Central memory CD8-positive, alpha-beta T cell (primary cell): ENCODE data around the gene MED13L.

ENCODE experiments used
- ATAC-seq: fragments of 150-1000 bp; cut with Tn5 transposase; replicated peaks from 2 replicates; pipeline ENCODE4 v1.10.0; 2022; ENCODE audit warnings: mild to moderate bottlenecking, moderate FRiP score, moderate number of reproducible peaks; ENCODE audit not compliant: poor library complexity, severe bottlenecking; ENCODE audit errors: extremely low read depth
- DNase-seq, 2 donors: peaks; one replicate each; pipeline ENCODE4 v3.0.0; 2021; ENCODE audit warnings: low spot score in 2 of 2
- H3K27ac Mint-ChIP-seq: one replicate; pipeline ENCODE4 v1.8.0; 2022; ENCODE audit warnings: low read depth, mild to moderate bottlenecking, moderate library complexity, mixed read lengths
- H3K27me3 Mint-ChIP-seq: one replicate; pipeline ENCODE4 v1.8.0; 2022; ENCODE audit warnings: mixed read lengths
- H3K36me3 Mint-ChIP-seq: one replicate; pipeline ENCODE4 v1.8.0; 2022; ENCODE audit warnings: mild to moderate bottlenecking, moderate library complexity, mixed read lengths; ENCODE audit not compliant: insufficient read depth
- H3K4me1 Mint-ChIP-seq: one replicate; pipeline ENCODE4 v1.8.0; 2022; ENCODE audit warnings: mixed read lengths
- H3K4me3 Mint-ChIP-seq: one replicate; pipeline ENCODE4 v1.8.0; 2022; ENCODE audit warnings: mild to moderate bottlenecking, moderate library complexity, mixed read lengths
- H3K9me3 Mint-ChIP-seq: one replicate; pipeline ENCODE4 v1.8.0; 2022; ENCODE audit warnings: mixed read lengths

MED13L gene

GRCh38 chr12:116060764-116061163 is 216.7 kb downstream of the MED13L start:
- peak overlapping the region; percentile 51 for H3K4me3 Mint-ChIP-seq
- H3K27ac Mint-ChIP-seq = peak overlapping the region; percentile 71
- no peak for DNase-seq
- H3K27me3 Mint-ChIP-seq = no peaks in the 10 kb centered on the region
- peaks cover 25% of the 10 kb centered on the region for H3K4me1 Mint-ChIP-seq
- peak; percentile 84 for ATAC-seq
- peaks cover 6% of the 10 kb centered on the region for H3K36me3 Mint-ChIP-seq
- H3K9me3 Mint-ChIP-seq = no peaks in the 10 kb centered on the region

DNA sequence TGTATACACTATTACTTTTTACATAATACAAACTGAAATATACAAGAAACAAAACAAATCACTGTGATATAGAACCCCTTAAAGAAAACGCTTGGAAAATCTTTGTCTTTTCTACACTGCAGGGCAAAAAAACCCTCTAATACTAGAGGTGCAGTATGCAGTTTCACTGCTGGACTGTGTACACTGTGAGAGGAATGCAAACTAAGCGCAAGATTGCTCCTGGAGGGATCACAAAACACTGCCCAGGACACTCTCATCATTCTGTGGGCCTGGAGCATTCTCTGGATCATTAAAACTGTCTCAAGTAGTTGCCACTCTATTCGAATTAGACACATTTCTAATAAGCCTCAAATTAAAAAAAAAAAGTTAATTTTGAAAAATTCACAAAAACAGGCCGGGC is 217.6 kb downstream of the MED13L start:
- peaks cover 4% of the 10 kb centered on the region for H3K36me3 Mint-ChIP-seq
- H3K27me3 Mint-ChIP-seq = no peaks in the 10 kb centered on the region
- H3K27ac Mint-ChIP-seq = no peak overlapping the region

GRCh38 chr12:116058574-116058973 is 218.9 kb downstream of the MED13L start:
- no peak overlapping the region for H3K4me3 Mint-ChIP-seq
- DNase-seq = no peak
- H3K36me3 Mint-ChIP-seq = peaks cover 4% of the 10 kb centered on the region
- no peak overlapping the region for H3K27ac Mint-ChIP-seq
- no peaks in the 10 kb centered on the region for H3K27me3 Mint-ChIP-seq
- peaks cover 41% of the 10 kb centered on the region for H3K4me1 Mint-ChIP-seq
- ATAC-seq = no peak
- H3K9me3 Mint-ChIP-seq = no peaks in the 10 kb centered on the region

More for the DNA sequence above, 217.6 kb downstream of the MED13L start:
- Mint-ChIP-seq H3K4me1 (peaks cover 29% of the 10 kb centered on the region), H3K9me3 (no peaks in the 10 kb centered on the region), H3K4me3 (no peak overlapping the region)
- no peak for ATAC-seq
- no peak for DNase-seq

DNA sequence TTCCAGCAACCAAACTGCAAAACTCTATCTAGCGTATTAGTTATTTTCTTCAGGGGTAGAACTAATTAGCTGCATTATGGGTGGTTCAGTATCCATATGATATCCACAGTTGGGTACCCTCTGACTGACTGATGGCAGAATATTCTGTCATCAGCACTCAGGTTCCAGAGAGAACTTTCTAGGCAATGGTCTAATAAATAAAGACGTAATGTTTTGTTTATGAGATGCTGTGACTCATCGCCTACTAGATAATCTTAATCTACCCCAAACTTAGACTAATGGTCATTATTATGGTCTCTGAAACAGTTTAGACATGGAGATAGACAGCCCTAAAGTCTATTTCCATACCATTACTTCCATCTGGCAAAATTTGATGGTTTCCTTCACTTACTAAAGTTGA is 220.1 kb downstream of the MED13L start:
- H3K4me1 Mint-ChIP-seq = peaks cover 41% of the 10 kb centered on the region
- H3K9me3 Mint-ChIP-seq = no peaks in the 10 kb centered on the region

DNA sequence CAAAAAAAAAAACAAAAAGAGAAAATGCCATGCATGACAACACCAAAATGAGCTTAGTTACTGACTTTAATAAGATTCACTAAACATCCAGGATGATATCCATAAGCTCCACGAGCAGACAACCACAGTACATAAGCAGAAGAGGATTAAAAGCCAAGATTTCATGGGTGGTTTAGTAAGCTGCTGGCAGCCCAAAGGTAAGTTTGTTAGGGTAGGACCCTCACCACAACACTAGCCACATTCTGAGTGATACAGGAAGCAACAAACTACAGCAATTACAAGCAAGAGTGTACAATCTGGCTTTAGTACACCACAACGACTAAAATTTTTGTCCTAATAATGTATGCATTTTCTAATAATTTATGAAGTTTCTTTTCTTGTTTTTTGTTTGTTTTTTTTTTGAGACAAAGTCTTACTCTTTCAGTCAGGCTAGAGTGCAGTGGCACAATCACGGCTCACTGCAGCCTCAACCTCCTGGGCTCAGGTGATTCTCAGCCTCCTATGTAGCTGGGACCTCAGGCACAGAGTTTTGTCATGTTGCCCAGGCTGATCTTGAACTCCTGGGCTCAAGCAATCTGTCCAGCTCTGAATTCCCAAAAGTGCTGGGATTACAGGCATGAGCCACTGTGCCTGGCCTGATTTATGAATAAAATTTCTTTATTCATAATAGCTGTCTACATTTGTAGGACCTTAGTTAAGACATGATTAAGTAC is 221.4 kb downstream of the MED13L start:
- Mint-ChIP-seq H3K27ac (no peak overlapping the region), H3K27me3 (no peaks in the 10 kb centered on the region), H3K9me3 (no peaks in the 10 kb centered on the region), H3K36me3 (peaks cover 1% of the 10 kb centered on the region), H3K4me3 (no peak overlapping the region), H3K4me1 (peaks cover 37% of the 10 kb centered on the region)
- no peak for DNase-seq
- no peak for ATAC-seq

More for the DNA sequence above, 220.1 kb downstream of the MED13L start:
- no peak for ATAC-seq
- H3K36me3 Mint-ChIP-seq = peaks cover 4% of the 10 kb centered on the region
- DNase-seq = no peak
- no peak overlapping the region for H3K4me3 Mint-ChIP-seq
- H3K27me3 Mint-ChIP-seq = no peaks in the 10 kb centered on the region
- peak overlapping the region; percentile 44 for H3K27ac Mint-ChIP-seq

- peaks cover 1% of the 10 kb centered on the region for H3K36me3 Mint-ChIP-seq
- H3K4me1 Mint-ChIP-seq = peaks cover 30% of the 10 kb centered on the region
- DNase-seq = no peak
- no peak overlapping the region for H3K27ac Mint-ChIP-seq
- H3K27me3 Mint-ChIP-seq = no peaks in the 10 kb centered on the region
- no peaks in the 10 kb centered on the region for H3K9me3 Mint-ChIP-seq
- no peak overlapping the region for H3K4me3 Mint-ChIP-seq
- no peak for ATAC-seq
Measured at GRCh38 chr12:116054280-116054679, 223.2 kb downstream of the MED13L start.

- DNase-seq (no peak), ATAC-seq (no peak)
- Mint-ChIP-seq H3K27me3 (no peaks in the 10 kb centered on the region), H3K9me3 (no peaks in the 10 kb centered on the region), H3K27ac (no peak overlapping the region), H3K4me1 (peaks cover 30% of the 10 kb centered on the region), H3K36me3 (peaks cover 1% of the 10 kb centered on the region), H3K4me3 (no peak overlapping the region)
Measured at GRCh38 chr12:116053479-116054200, 223.9 kb downstream of the MED13L start.

- Mint-ChIP-seq H3K27me3 (no peaks in the 10 kb centered on the region), H3K36me3 (peaks cover 4% of the 10 kb centered on the region), H3K9me3 (no peaks in the 10 kb centered on the region), H3K4me3 (no peak overlapping the region), H3K27ac (no peak overlapping the region), H3K4me1 (peaks cover 26% of the 10 kb centered on the region)
- ATAC-seq (no peak), DNase-seq (no peak)
Measured at GRCh38 chr12:116050275-116050674, 227.2 kb downstream of the MED13L start.

GRCh38 chr12:116048879-116049278 is 228.6 kb downstream of the MED13L start:
- H3K27me3 Mint-ChIP-seq = no peaks in the 10 kb centered on the region
- no peak overlapping the region for H3K4me3 Mint-ChIP-seq
- no peak for ATAC-seq
- peaks cover 4% of the 10 kb centered on the region for H3K36me3 Mint-ChIP-seq
- H3K27ac Mint-ChIP-seq = no peak overlapping the region
- H3K4me1 Mint-ChIP-seq = peaks cover 17% of the 10 kb centered on the region
- no peak for DNase-seq
- no peaks in the 10 kb centered on the region for H3K9me3 Mint-ChIP-seq

- ATAC-seq (no peak), DNase-seq (no peak)
- Mint-ChIP-seq H3K4me3 (no peak overlapping the region), H3K36me3 (peaks cover 7% of the 10 kb centered on the region), H3K9me3 (no peaks in the 10 kb centered on the region), H3K27me3 (no peaks in the 10 kb centered on the region), H3K4me1 (peaks cover 24% of the 10 kb centered on the region), H3K27ac (no peak overlapping the region)
Measured at GRCh38 chr12:116046039-116046438, 231.5 kb downstream of the MED13L start.

DNA sequence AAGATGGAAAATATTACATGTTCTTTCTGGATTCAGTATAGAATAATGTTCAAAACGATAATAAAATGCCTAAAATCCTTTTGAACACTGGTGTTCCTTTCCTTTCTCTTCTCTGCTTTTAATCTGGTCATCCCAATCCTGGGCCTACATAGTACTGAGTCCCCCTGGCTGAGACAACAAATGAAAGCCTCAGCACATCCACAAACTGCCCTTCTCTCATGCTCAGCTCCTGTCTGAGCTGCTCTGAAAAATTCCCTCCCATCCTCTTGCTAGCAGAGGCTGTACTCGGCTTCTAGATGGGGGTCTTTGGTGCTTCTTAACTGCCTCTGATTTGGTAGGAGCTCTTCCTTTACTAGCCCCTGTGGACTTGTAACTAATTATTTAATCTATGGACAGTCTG is 232.3 kb downstream of the MED13L start:
- Mint-ChIP-seq H3K36me3 (peaks cover 7% of the 10 kb centered on the region), H3K27me3 (no peaks in the 10 kb centered on the region), H3K9me3 (no peaks in the 10 kb centered on the region), H3K4me1 (peaks cover 24% of the 10 kb centered on the region), H3K4me3 (no peak overlapping the region), H3K27ac (no peak overlapping the region)
- DNase-seq = no peak
- ATAC-seq = no peak

- Mint-ChIP-seq H3K36me3 (peaks cover 7% of the 10 kb centered on the region), H3K4me3 (no peak overlapping the region), H3K9me3 (no peaks in the 10 kb centered on the region), H3K4me1 (peaks cover 33% of the 10 kb centered on the region), H3K27ac (no peak overlapping the region), H3K27me3 (no peaks in the 10 kb centered on the region)
- DNase-seq (no peak), ATAC-seq (no peak)
Measured at GRCh38 chr12:116043659-116044535, 233.6 kb downstream of the MED13L start.
